ENCODE results near the gene OPHN1. TPM values are rescaled to one million over a fixed set of nuclear protein-coding genes. Genes with fewer than 3 reads are reported as not detected.

The OPHN1 gene
- total RNA-seq, 1 experiment from 2014 or later = 4.6 TPM

- POLR2A ChIA-PET = no interaction called here
- H3K9me3 Mint-ChIP-seq (ENCODE audit: unreplicated experiment) = no peaks in the 10 kb centered on the region
- no TSS peak for BruUV-seq (replicated peaks)
- no peaks in the 10 kb centered on the region for H3K36me3 Mint-ChIP-seq (ENCODE audit: insufficient read depth, unreplicated experiment)
- no peak overlapping the region for H3K27ac Mint-ChIP-seq (ENCODE audit: unreplicated experiment)
- Histone ChIP-seq H3K4me3 (ENCODE audit: low read depth, low read length) (no peak overlapping the region), H3K4me1 (no peaks in the 10 kb centered on the region), H3K27me3 (replicated peaks; ENCODE audit: control insufficient read depth, insufficient read depth, low read length) (no peaks in the 10 kb centered on the region), H3K9me3 (no peaks in the 10 kb centered on the region), H3K36me3 (ENCODE audit: control insufficient read depth, insufficient read depth, low read length) (no peaks in the 10 kb centered on the region)
- intact Hi-C loops (cut with micrococcal nuclease; ENCODE audit: unreplicated experiment) = no loop called here
- H3K4me1 Mint-ChIP-seq (ENCODE audit: low read depth, unreplicated experiment) = no peaks in the 10 kb centered on the region
- CTCF ChIA-PET = no interaction called here
- no peaks in the 10 kb centered on the region for H3K27me3 Mint-ChIP-seq (ENCODE audit: insufficient read depth, unreplicated experiment)
- TF ChIP-seq CTCF (IDR thresholded peaks at IDR 0.05; ENCODE audit: insufficient read depth in 1 of 2, low read depth in 1 of 2, low read length in 1 of 2, severe bottlenecking in 1 of 2, unreplicated experiment in 1 of 2) = no peak
- no peak overlapping the region for H3K4me3 Mint-ChIP-seq (ENCODE audit: unreplicated experiment)
- no peak for DNase-seq
Measured at GRCh38 chrX:68358679-68359078, 74.6 kb downstream of the OPHN1 start.

GRCh38 chrX:68355629-68355920 is 77.7 kb downstream of the OPHN1 start:
- BruUV-seq (replicated peaks) = no TSS peak
- Mint-ChIP-seq H3K9me3 (ENCODE audit: unreplicated experiment) (no peaks in the 10 kb centered on the region), H3K27ac (ENCODE audit: unreplicated experiment) (no peak overlapping the region), H3K4me1 (ENCODE audit: low read depth, unreplicated experiment) (no peaks in the 10 kb centered on the region), H3K36me3 (ENCODE audit: insufficient read depth, unreplicated experiment) (no peaks in the 10 kb centered on the region), H3K27me3 (ENCODE audit: insufficient read depth, unreplicated experiment) (no peaks in the 10 kb centered on the region), H3K4me3 (ENCODE audit: unreplicated experiment) (no peak overlapping the region)
- Histone ChIP-seq H3K36me3 (ENCODE audit: control insufficient read depth, insufficient read depth, low read length) (no peaks in the 10 kb centered on the region), H3K27me3 (replicated peaks; ENCODE audit: control insufficient read depth, insufficient read depth, low read length) (no peaks in the 10 kb centered on the region), H3K9me3 (no peaks in the 10 kb centered on the region), H3K4me1 (no peaks in the 10 kb centered on the region), H3K4me3 (ENCODE audit: low read depth, low read length) (no peak overlapping the region)
- no peak for TF ChIP-seq CTCF (IDR thresholded peaks at IDR 0.05; ENCODE audit: insufficient read depth in 1 of 2, low read depth in 1 of 2, low read length in 1 of 2, severe bottlenecking in 1 of 2, unreplicated experiment in 1 of 2)
- POLR2A ChIA-PET = no interaction called here
- CTCF ChIA-PET = no interaction called here
- intact Hi-C loops (cut with micrococcal nuclease; ENCODE audit: unreplicated experiment) = no loop called here
- peak; percentile 18 to 46 for DNase-seq

GRCh38 chrX:68354879-68355628 is 78.2 kb downstream of the OPHN1 start:
- no peaks in the 10 kb centered on the region for H3K27me3 ChIP-seq (replicated peaks; ENCODE audit: control insufficient read depth, insufficient read depth, low read length)
- Mint-ChIP-seq H3K9me3 (ENCODE audit: unreplicated experiment) (no peaks in the 10 kb centered on the region), H3K36me3 (ENCODE audit: insufficient read depth, unreplicated experiment) (no peaks in the 10 kb centered on the region), H3K4me3 (ENCODE audit: unreplicated experiment) (no peak overlapping the region), H3K4me1 (ENCODE audit: low read depth, unreplicated experiment) (no peaks in the 10 kb centered on the region), H3K27ac (ENCODE audit: unreplicated experiment) (no peak overlapping the region), H3K27me3 (ENCODE audit: insufficient read depth, unreplicated experiment) (no peaks in the 10 kb centered on the region)
- no TSS peak for BruUV-seq (replicated peaks)
- H3K4me3 ChIP-seq (ENCODE audit: low read depth, low read length) = no peak overlapping the region
- ChIA-PET POLR2A (no interaction called here), CTCF (no interaction called here)
- no peaks in the 10 kb centered on the region for H3K9me3 ChIP-seq
- no peaks in the 10 kb centered on the region for H3K4me1 ChIP-seq
- no peak for DNase-seq
- no peaks in the 10 kb centered on the region for H3K36me3 ChIP-seq (ENCODE audit: control insufficient read depth, insufficient read depth, low read length)
- no peak for TF ChIP-seq CTCF (IDR thresholded peaks at IDR 0.05; ENCODE audit: insufficient read depth in 1 of 2, low read depth in 1 of 2, low read length in 1 of 2, severe bottlenecking in 1 of 2, unreplicated experiment in 1 of 2)
- intact Hi-C loops (cut with micrococcal nuclease; ENCODE audit: unreplicated experiment) = no loop called here
